GM12874 (cell line): ENCODE results near the gene PCID2.

Experiments used
- CTCF ChIP-seq: IDR thresholded peaks from 2 replicates; pipeline ENCODE4 v1.5.1; 2011; ENCODE audit warnings: low read depth, mild to moderate bottlenecking, control low read depth, low read length, moderate library complexity; ENCODE audit not compliant: insufficient read depth

Gene PCID2

GRCh38 chr13:113172419-113172926 is 36.0 kb downstream of the PCID2 start:
- TF ChIP-seq CTCF, result no peak

DNA sequence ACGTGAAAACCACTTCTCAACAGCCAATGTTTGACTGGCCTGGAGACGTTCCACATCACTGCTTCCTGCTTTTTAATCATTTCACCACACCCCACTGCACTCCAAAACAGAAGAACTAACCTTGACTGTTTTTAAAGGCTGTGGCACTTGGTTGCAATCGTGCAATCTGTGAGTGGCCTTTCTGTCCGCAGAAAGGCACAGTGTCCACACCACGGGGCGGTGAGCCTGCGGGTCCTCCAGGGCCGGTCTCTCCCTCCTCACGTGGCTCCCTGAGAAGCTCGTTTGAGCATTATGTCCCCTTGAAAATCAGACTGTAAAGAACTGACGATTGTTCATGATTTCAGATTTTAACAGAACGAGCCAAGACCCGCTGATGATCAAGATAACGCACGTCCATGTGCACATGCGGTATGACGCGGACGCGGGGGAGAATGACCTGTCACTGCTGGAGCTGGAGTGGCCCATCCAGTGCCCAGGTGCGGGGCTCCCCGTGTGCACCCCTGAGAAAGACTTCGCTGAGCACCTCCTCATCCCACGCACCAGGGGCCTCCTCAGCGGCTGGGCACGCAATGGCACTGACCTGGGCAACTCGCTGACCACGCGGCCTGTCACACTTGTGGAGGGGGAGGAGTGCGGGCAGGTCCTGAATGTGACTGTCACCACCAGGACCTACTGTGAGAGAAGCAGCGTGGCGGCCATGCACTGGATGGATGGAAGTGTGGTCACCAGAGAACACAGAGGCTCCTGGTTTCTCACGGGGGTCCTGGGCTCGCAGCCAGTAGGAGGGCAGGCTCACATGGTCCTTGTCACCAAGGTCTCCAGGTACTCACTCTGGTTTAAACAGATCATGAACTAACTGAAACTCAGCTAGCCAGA is 37.0 kb downstream of the PCID2 start:
- no peak for TF ChIP-seq CTCF

DNA sequence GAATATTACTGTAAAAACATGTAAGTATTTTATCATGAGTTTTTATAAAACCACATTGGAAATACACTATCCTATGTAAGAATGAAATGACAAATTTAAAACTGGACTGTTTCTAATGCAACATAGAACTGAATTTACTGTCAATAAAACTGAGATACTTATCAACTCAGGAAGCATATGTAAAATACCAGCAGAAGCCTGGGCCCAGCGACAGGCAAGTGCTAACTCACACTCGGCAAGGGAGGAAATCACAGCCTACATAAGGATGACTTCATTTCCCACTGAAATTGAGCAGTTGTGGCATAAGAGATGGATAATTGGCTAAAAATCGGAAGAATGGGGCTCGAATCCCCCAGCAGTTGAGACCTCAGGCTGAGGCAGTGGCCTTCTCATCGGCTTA is 38.0 kb downstream of the PCID2 start:
- TF ChIP-seq CTCF, result no peak

- TF ChIP-seq CTCF, result no peak
Measured at GRCh38 chr13:113169277-113170272, 38.9 kb downstream of the PCID2 start.

DNA sequence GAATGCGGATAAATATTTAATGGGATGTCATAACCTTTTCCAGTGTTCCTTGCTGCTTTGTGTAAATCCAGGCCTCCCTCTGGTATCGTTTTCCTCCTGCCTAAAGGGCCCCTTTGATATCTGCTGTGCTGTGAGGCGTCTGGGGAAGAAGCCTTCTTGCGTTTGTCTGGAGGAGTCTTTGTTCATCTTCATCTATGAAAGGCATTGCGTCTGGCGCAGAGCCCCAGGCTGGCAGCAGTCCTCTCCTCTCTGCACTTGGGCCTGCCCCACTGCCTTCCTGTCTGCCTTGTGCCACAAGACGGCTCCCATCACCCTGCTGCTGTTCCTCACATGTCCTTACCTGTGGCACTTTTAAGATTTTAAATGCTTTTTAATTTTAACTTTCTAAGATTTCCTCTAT is 40.3 kb downstream of the PCID2 start:
- TF ChIP-seq CTCF, result no peak

DNA sequence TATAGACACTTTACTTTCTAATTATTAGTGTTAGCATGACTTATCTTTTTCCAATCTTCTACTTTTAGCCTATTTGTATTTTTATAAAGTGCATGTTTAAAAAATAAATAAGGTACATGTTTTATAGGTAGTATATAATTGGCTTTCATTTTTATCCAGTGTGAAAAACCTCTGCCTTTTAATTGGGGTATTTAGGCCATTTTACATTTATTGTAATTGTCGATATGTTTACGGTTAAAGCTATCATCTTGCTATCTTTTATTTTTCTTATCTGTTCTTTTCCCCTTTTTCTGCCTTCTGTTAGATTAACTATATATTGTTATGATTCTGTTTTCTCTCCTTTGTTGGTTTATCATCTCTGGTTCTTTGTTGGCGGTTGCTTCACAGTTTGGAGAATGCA is 40.9 kb downstream of the PCID2 start:
- TF ChIP-seq CTCF, result no peak

DNA sequence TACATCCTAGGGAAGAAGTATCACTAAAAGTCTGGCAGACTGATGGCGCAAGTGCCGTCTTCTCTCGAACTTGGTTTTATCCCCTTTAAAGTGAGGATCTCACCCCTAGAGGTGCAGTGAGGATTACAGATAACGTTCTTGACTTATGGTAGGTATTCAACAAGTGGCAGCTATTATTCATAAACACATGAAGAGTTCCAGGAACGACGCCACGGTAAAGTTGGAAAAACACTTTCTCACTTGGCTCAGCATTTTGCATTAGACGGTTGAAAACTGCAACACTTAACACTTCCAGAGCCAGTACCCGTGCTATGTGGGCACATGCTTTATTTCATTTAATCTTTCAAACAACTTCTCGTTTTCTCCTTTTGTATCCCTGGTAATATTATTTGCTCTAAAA is 41.3 kb downstream of the PCID2 start:
- TF ChIP-seq CTCF, result no peak
